ENCODE data around the gene FBH1. TPM values are rescaled to one million over a fixed set of nuclear protein-coding genes. Genes with fewer than 3 reads are reported as not detected.

FBH1 gene
- total and polyA plus RNA-seq, 2 experiments from 2014 or later: 62.5 to 90.8 TPM

- Mint-ChIP-seq H3K9me3 (no peaks in the 10 kb centered on the region), H3K4me3 (no peak overlapping the region), H3K27ac (no peak overlapping the region), H3K36me3 (ENCODE audit: low read depth) (no peaks in the 10 kb centered on the region), H3K4me1 (no peaks in the 10 kb centered on the region; the same call in 1 of the 3 replicates), H3K27me3 (ENCODE audit: insufficient read depth, low read depth, poor library complexity) (peaks cover 9% of the 10 kb centered on the region)
- DNase-seq (ENCODE audit: low spot score): no peak
- ATAC-seq: no peak
- Histone ChIP-seq H3K4me3 (no peak overlapping the region), H3K27me3 (ENCODE audit: insufficient read depth) (peaks cover 8% of the 10 kb centered on the region), H3F3A (replicated peaks; ENCODE audit: low read depth) (no peaks in the 10 kb centered on the region), H3K36me3 (ENCODE audit: insufficient read depth) (no peaks in the 10 kb centered on the region), H3K9me2 (ENCODE audit: insufficient read depth) (no peaks in the 10 kb centered on the region), H4K20me1 (replicated peaks; ENCODE audit: insufficient read depth) (no peaks in the 10 kb centered on the region), H3K4me2 (no peak overlapping the region), H2AFZ (no peak overlapping the region), H3K79me2 (replicated peaks; ENCODE audit: insufficient read depth) (no peaks in the 10 kb centered on the region), H3K4me1 (ENCODE audit: insufficient read depth) (peaks cover 1% of the 10 kb centered on the region; the same call in 1 of the 2 replicates), H3K27ac (ENCODE audit: low read depth) (no peak overlapping the region)
- TF ChIP-seq ZNF114 (CRISPR knock-in tag; IDR thresholded peaks at IDR 0.05): no peak
- no peak for TF ChIP-seq STAT1 (IDR thresholded peaks at IDR 0.05; ENCODE audit: unreplicated experiment)
- no peak for TF ChIP-seq REST (IDR thresholded peaks at IDR 0.05; ENCODE audit: unreplicated experiment)
- no peak for TF ChIP-seq ZNF331 (CRISPR knock-in tag; IDR thresholded peaks at IDR 0.05; ENCODE audit: low read depth)
- no peak for TF ChIP-seq ETS1 (IDR thresholded peaks at IDR 0.05)
- no peak for TF ChIP-seq EZH2 (IDR thresholded peaks at IDR 0.05; ENCODE audit: low read depth, unreplicated experiment)
These were observed 80.5 kb downstream of the FBH1 start for GRCh38 chr10:5970527-5970926.

- Mint-ChIP-seq H3K4me1 (peaks cover 4% of the 10 kb centered on the region), H3K9me3 (no peaks in the 10 kb centered on the region; the same call in 2 of the 3 replicates), H3K4me3 (no peak overlapping the region), H3K36me3 (ENCODE audit: low read depth) (no peaks in the 10 kb centered on the region; the same call in 2 of the 3 replicates), H3K27me3 (ENCODE audit: insufficient read depth, low read depth, poor library complexity) (peaks cover 17% of the 10 kb centered on the region), H3K27ac (no peak overlapping the region)
- Histone ChIP-seq H3F3A (replicated peaks; ENCODE audit: low read depth) (0 out of 2 replicates have a peak, but pooled peaks cover 3% of the 10 kb centered on the region), H3K4me1 (ENCODE audit: insufficient read depth) (peaks cover 8% of the 10 kb centered on the region; the same call in 1 of the 2 replicates), H4K20me1 (replicated peaks; ENCODE audit: insufficient read depth) (no peaks in the 10 kb centered on the region), H3K27ac (ENCODE audit: low read depth) (no peak overlapping the region), H3K27me3 (ENCODE audit: insufficient read depth) (peaks cover 17% of the 10 kb centered on the region), H3K4me3 (no peak overlapping the region), H3K79me2 (replicated peaks; ENCODE audit: insufficient read depth) (no peaks in the 10 kb centered on the region), H2AFZ (no peak overlapping the region), H3K36me3 (ENCODE audit: insufficient read depth) (no peaks in the 10 kb centered on the region), H3K9me2 (ENCODE audit: insufficient read depth) (no peaks in the 10 kb centered on the region), H3K4me2 (no peak overlapping the region)
- ATAC-seq: no peak
- no peak for DNase-seq (ENCODE audit: low spot score)
- TF ChIP-seq REST (IDR thresholded peaks at IDR 0.05; ENCODE audit: unreplicated experiment) (no peak), POLR2AphosphoS5 (IDR thresholded peaks at IDR 0.05; ENCODE audit: low read depth) (no peak), NANOG (IDR thresholded peaks at IDR 0.05; ENCODE audit: borderline replicate concordance) (no peak), JUNB (IDR thresholded peaks at IDR 0.05; ENCODE audit: unreplicated experiment) (no peak), EZH2phosphoT487 (IDR thresholded peaks at IDR 0.05; ENCODE audit: unreplicated experiment) (no peak), ETS1 (IDR thresholded peaks at IDR 0.05) (no peak), EZH2 (IDR thresholded peaks at IDR 0.05; ENCODE audit: low read depth, unreplicated experiment) (no peak)
These were observed 81.3 kb downstream of the FBH1 start for GRCh38 chr10:5971315-5971832.
